GM18907 (cell line): ENCODE measurements around the gene ATP6V0E1.
"Not testable (repeated sequence)": the region's sequence is repeated elsewhere in the genome, so short reads cannot be mapped to it uniquely, and the experiment has no call there.

Experiments
- ATAC-seq: cut with Tn5 transposase; IDR thresholded peaks from one replicate; pipeline ENCODE4 v1.9.1; 2021; ENCODE audit warnings: mild to moderate bottlenecking, moderate library complexity; ENCODE audit not compliant: unreplicated experiment

ATP6V0E1 gene

GRCh38 chr5:173001229-173001841, 17.8 kb downstream of the ATP6V0E1 start:
- peak; percentile 78 for ATAC-seq

GRCh38 chr5:173003360-173003759, 19.8 kb downstream of the ATP6V0E1 start:
- ATAC-seq: no peak

GRCh38 chr5:173004013-173004412, 20.4 kb downstream of the ATP6V0E1 start:
- no peak for ATAC-seq

- no peak for ATAC-seq
Measured at GRCh38 chr5:173004447-173004846, 20.9 kb downstream of the ATP6V0E1 start.

GRCh38 chr5:173010021-173010420, 26.4 kb downstream of the ATP6V0E1 start:
- ATAC-seq: peak; percentile 68

GRCh38 chr5:173010547-173011464, 27.2 kb downstream of the ATP6V0E1 start:
- no peak for ATAC-seq

GRCh38 chr5:173011566-173011965, 28.0 kb downstream of the ATP6V0E1 start:
- ATAC-seq: no peak

GRCh38 chr5:173012882-173013281, 29.3 kb downstream of the ATP6V0E1 start:
- no peak for ATAC-seq

- no peak for ATAC-seq
Measured at GRCh38 chr5:173014671-173015070, 31.1 kb downstream of the ATP6V0E1 start.

- ATAC-seq: no peak
Measured at GRCh38 chr5:173015192-173015591, 31.6 kb downstream of the ATP6V0E1 start.

GRCh38 chr5:173015598-173016455, 32.3 kb downstream of the ATP6V0E1 start:
- ATAC-seq: no peak

GRCh38 chr5:173016598-173017046, 33.1 kb downstream of the ATP6V0E1 start:
- ATAC-seq: no peak

- not testable (repeated sequence) for ATAC-seq
Measured at GRCh38 chr5:173017087-173017486, 33.5 kb downstream of the ATP6V0E1 start.

- ATAC-seq: no peak
Measured at GRCh38 chr5:173018358-173018757, 34.8 kb downstream of the ATP6V0E1 start.

GRCh38 chr5:173020154-173020581, 36.6 kb downstream of the ATP6V0E1 start:
- ATAC-seq: no peak

GRCh38 chr5:173020643-173021042, 37.1 kb downstream of the ATP6V0E1 start:
- no peak for ATAC-seq

GRCh38 chr5:173025651-173026050, 42.1 kb downstream of the ATP6V0E1 start:
- ATAC-seq: no peak

- no peak for ATAC-seq
Measured at GRCh38 chr5:173027905-173028304, 44.3 kb downstream of the ATP6V0E1 start.

- peak; percentile 23 for ATAC-seq
Measured at GRCh38 chr5:173028811-173029327, 45.3 kb downstream of the ATP6V0E1 start.

GRCh38 chr5:173029499-173029921, 45.9 kb downstream of the ATP6V0E1 start:
- peak; percentile 60 for ATAC-seq

GRCh38 chr5:173032096-173032495, 48.5 kb downstream of the ATP6V0E1 start:
- not testable (repeated sequence) for ATAC-seq
